C4-2B (cell line): ENCODE measurements around the gene ASTN1.

Experiments used
- H3K27ac ChIP-seq: fragments of 450-650 bp; 2 replicates; pipeline ENCODE4 v1.5.1; 2017
- CTCF ChIP-seq: fragments of 450-650 bp; conservative IDR thresholded peaks from 2 replicates; pipeline ENCODE4 v1.5.1; 2017; ENCODE audit warnings: mild to moderate bottlenecking
- ZFX ChIP-seq: fragments of 450-650 bp; IDR thresholded peaks from 2 replicates; pipeline ENCODE4 v1.6.1; 2017

ASTN1 gene

GRCh38 chr1:176815621-176816020, 348.9 kb downstream of the ASTN1 start:
- H3K27ac ChIP-seq, result no peak overlapping the region; the same call in 1 of the 2 replicates
- TF ChIP-seq CTCF (no peak), ZFX (no peak)

- TF ChIP-seq ZFX (no peak), CTCF (no peak)
- no peak overlapping the region for H3K27ac ChIP-seq
These were observed 352.8 kb downstream of the ASTN1 start for GRCh38 chr1:176811511-176812288.

- H3K27ac ChIP-seq, result no peak overlapping the region
- no peak for TF ChIP-seq CTCF
- no peak for TF ChIP-seq ZFX
These were observed 355.2 kb downstream of the ASTN1 start for GRCh38 chr1:176809292-176809691.
